Upper lobe of left lung (tissue), 4 donors: ENCODE results near the gene HAT1.

Source experiments
- CTCF ChIP-seq, 6 experiments: fragments of 450-650 bp in 4 of 6; fragments of 200-600 bp in 2 of 6; sonication (generic) in 2 of 6; IDR thresholded peaks; one replicate each; pipeline ENCODE4 v1.5.1; 2016 to 2019; ENCODE audit warnings: antibody characterized with exemption in 6 of 6
- EP300 ChIP-seq, 4 donors: sonication (generic); formaldehyde crosslinking; IDR thresholded peaks; one replicate each; pipeline ENCODE4 v1.5.1; 2017; ENCODE audit warnings: antibody characterized with exemption in 4 of 4, control low read depth in 2 of 4
- POLR2A ChIP-seq, 4 donors: fragments of 450-650 bp; IDR thresholded peaks; one replicate each; pipeline ENCODE4 v1.5.1; 2016 to 2017; ENCODE audit warnings: antibody characterized with exemption in 4 of 4, mild to moderate bottlenecking in 2 of 4
- POLR2AphosphoS5 ChIP-seq, 2 donors: sonication (generic); formaldehyde crosslinking; IDR thresholded peaks; one replicate each; pipeline ENCODE4 v1.5.1; 2017; ENCODE audit warnings: antibody characterized with exemption in 2 of 2

GRCh38 chr2:171924170-171924942 is 2.1 kb downstream of the HAT1 start:
- TF ChIP-seq CTCF (IDR thresholded peaks at IDR 0.05), result no peak
- no peak for TF ChIP-seq EP300 (IDR thresholded peaks at IDR 0.05)
- no peak for TF ChIP-seq POLR2AphosphoS5 (IDR thresholded peaks at IDR 0.05)
- TF ChIP-seq POLR2A (IDR thresholded peaks at IDR 0.05), result no peak
